ENCODE data around the gene SMYD5.
"Not testable (repeated sequence)": the region's sequence is repeated elsewhere in the genome, so short reads cannot be mapped to it uniquely, and the experiment has no call there.

Gene SMYD5

GRCh38 chr2:73258913-73259215 is 44.8 kb downstream of the SMYD5 start:
- no peak for DNase-seq (ENCODE audit: low read depth)
- H3K4me3 ChIP-seq (ENCODE audit: low read depth, low read length) = no peak overlapping the region
- no peak for TF ChIP-seq CTCF (IDR thresholded peaks at IDR 0.05; ENCODE audit: low read depth, low read length, missing control alignments)
- in situ Hi-C loops (cut with HindIII; ENCODE audit: low sequenced_read_pairs) = no loop called here

- TF ChIP-seq CTCF (IDR thresholded peaks at IDR 0.05; ENCODE audit: low read depth, low read length, missing control alignments) = no peak
- DNase-seq (ENCODE audit: low read depth) = no peak
- no peak overlapping the region for H3K4me3 ChIP-seq (ENCODE audit: low read depth, low read length)
- in situ Hi-C loops (cut with HindIII; ENCODE audit: low sequenced_read_pairs) = no loop called here
Measured at GRCh38 chr2:73259276-73259675, 45.2 kb downstream of the SMYD5 start.

- in situ Hi-C loops (cut with HindIII; ENCODE audit: low sequenced_read_pairs) = no loop called here
- H3K4me3 ChIP-seq (ENCODE audit: low read depth, low read length) = no peak overlapping the region
- DNase-seq (ENCODE audit: low read depth) = no peak
- no peak for TF ChIP-seq CTCF (IDR thresholded peaks at IDR 0.05; ENCODE audit: low read depth, low read length, missing control alignments)
Measured at GRCh38 chr2:73259704-73260337, 45.8 kb downstream of the SMYD5 start.

GRCh38 chr2:73260338-73260984 is 46.4 kb downstream of the SMYD5 start:
- in situ Hi-C loops (cut with HindIII; ENCODE audit: low sequenced_read_pairs) = no loop called here
- peak; percentile 13 for DNase-seq (ENCODE audit: low read depth)
- peak; percentile 60 for TF ChIP-seq CTCF (IDR thresholded peaks at IDR 0.05; ENCODE audit: low read depth, low read length, missing control alignments)
- no peak overlapping the region for H3K4me3 ChIP-seq (ENCODE audit: low read depth, low read length)

GRCh38 chr2:73262108-73262651 is 48.1 kb downstream of the SMYD5 start:
- no peak for TF ChIP-seq CTCF (IDR thresholded peaks at IDR 0.05; ENCODE audit: low read depth, low read length, missing control alignments)
- no peak overlapping the region for H3K4me3 ChIP-seq (ENCODE audit: low read depth, low read length)
- DNase-seq (ENCODE audit: low read depth) = no peak
- in situ Hi-C loops (cut with HindIII; ENCODE audit: low sequenced_read_pairs) = no loop called here

GRCh38 chr2:73262691-73263429 is 48.8 kb downstream of the SMYD5 start:
- DNase-seq (ENCODE audit: low read depth); H3K4me3 ChIP-seq (ENCODE audit: low read depth, low read length); in situ Hi-C loops (cut with HindIII; ENCODE audit: low sequenced_read_pairs): not testable (repeated sequence)
